Prostate gland (tissue), 2 donors: ENCODE data around the gene PTCD1. TPM values are rescaled to one million over a fixed set of nuclear protein-coding genes. Genes with fewer than 3 reads are reported as not detected.

Experiments used
- DNase-seq: peaks from one replicate; pipeline ENCODE4 v3.0.0-alpha.2; 2019; ENCODE audit warnings: low spot score
- H3K27ac ChIP-seq, 2 donors: fragments of 200-600 bp; sonication (generic); 2 replicates each; pipeline ENCODE4 v1.5.1; 2017 to 2019
- H3K27me3 ChIP-seq: fragments of 200-600 bp; sonication (generic); replicated peaks from 2 replicates; pipeline ENCODE4 v1.5.1; 2019; ENCODE audit not compliant: insufficient read depth
- H3K36me3 ChIP-seq, 2 donors: fragments of 200-600 bp; sonication (generic); 1 replicate in 1 of 2; 2 replicates in 1 of 2; pipeline versions ENCODE4 v1.5.1 to v1.8.1; 2017 to 2019
- H3K4me1 ChIP-seq: fragments of 200-600 bp; sonication (generic); replicated peaks from 2 replicates; pipeline ENCODE4 v1.5.1; 2019
- H3K4me3 ChIP-seq, 2 donors: fragments of 200-600 bp; sonication (generic); 2 replicates each; pipeline ENCODE4 v1.5.1; 2017 to 2019
- H3K9me3 ChIP-seq: fragments of 200-600 bp; sonication (generic); 2 replicates; pipeline ENCODE4 v1.5.1; 2017
- CTCF ChIP-seq, 4 experiments: fragments of 200-600 bp in 2 of 4; fragments of 450-650 bp in 2 of 4; sonication (generic) in 2 of 4; IDR thresholded peaks; 1 replicate in 3 of 4; 2 replicates in 1 of 4; pipeline ENCODE4 v1.5.1; 2016 to 2019; ENCODE audit warnings: antibody characterized with exemption in 4 of 4, mild to moderate bottlenecking in 2 of 4, moderate library complexity in 2 of 4
- POLR2A ChIP-seq: fragments of 450-650 bp; IDR thresholded peaks from one replicate; pipeline ENCODE4 v1.6.1; 2016; ENCODE audit warnings: antibody characterized with exemption, mild to moderate bottlenecking
- POLR2AphosphoS5 ChIP-seq: sonication (generic); formaldehyde crosslinking; IDR thresholded peaks from one replicate; pipeline ENCODE4 v1.6.1; 2017; ENCODE audit warnings: antibody characterized with exemption
- WGBS: methylation state at CpG from one replicate; pipeline ENCODE4 v1.1.5; 2018; 5-methylcytosine and 5-hydroxymethylcytosine counted together
- intact Hi-C: fragments of 100-400 bp; cut with DNase I; formaldehyde crosslinking; loops from one replicate; pipeline ENCODE4 v1.14.2; 2022
- total RNA-seq, 2 donors: library from RNA; depleted of rRNA; stranded (reverse); fragments of >200 nt; gene quantifications; one replicate each; pipeline ENCODE4 v1.1.0, GENCODE V29; 2016

The PTCD1 gene
- total RNA-seq, 2 donors from 2014 or later = 9.1 to 11.8 TPM

GRCh38 chr7:99428972-99429566 lies 9.5 kb downstream of the PTCD1 start:
- intact Hi-C loops = no loop called here
- DNase-seq = no peak
- Histone ChIP-seq H3K4me3 (no peak overlapping the region), H3K9me3 (no peaks in the 10 kb centered on the region), H3K27ac (no peak overlapping the region), H3K4me1 (peaks cover 12% of the 10 kb centered on the region), H3K27me3 (no peaks in the 10 kb centered on the region), H3K36me3 (peaks cover 13 to 21% of the 10 kb centered on the region in 2 donors)
- 71% methylated on average over 10 of the region's 10 CpGs for WGBS
- TF ChIP-seq POLR2AphosphoS5 (no peak), POLR2A (no peak), CTCF (IDR thresholded peaks at IDR 0.05) (no peak)

- Histone ChIP-seq H3K27me3 (no peaks in the 10 kb centered on the region), H3K9me3 (no peaks in the 10 kb centered on the region), H3K4me1 (peaks cover 2% of the 10 kb centered on the region), H3K27ac (no peak overlapping the region), H3K36me3 (peaks cover 18 to 33% of the 10 kb centered on the region in 2 donors), H3K4me3 (no peak overlapping the region)
- WGBS = 91% methylated on average over 24 of the region's 24 CpGs
- no peak for TF ChIP-seq CTCF (IDR thresholded peaks at IDR 0.05)
- no peak for TF ChIP-seq POLR2A
- no peak for TF ChIP-seq POLR2AphosphoS5
- DNase-seq = no peak
- intact Hi-C loops = no loop called here
These were observed 13.5 kb downstream of the PTCD1 start for GRCh38 chr7:99424932-99425730.

GRCh38 chr7:99422625-99423024 lies 16.0 kb downstream of the PTCD1 start:
- Histone ChIP-seq H3K27ac (no peak overlapping the region), H3K4me1 (peaks cover 2% of the 10 kb centered on the region), H3K36me3 (peaks cover 34 to 45% of the 10 kb centered on the region in 2 donors), H3K27me3 (no peaks in the 10 kb centered on the region), H3K4me3 (no peak overlapping the region), H3K9me3 (no peaks in the 10 kb centered on the region)
- intact Hi-C loops = no loop called here
- DNase-seq = no peak
- TF ChIP-seq POLR2AphosphoS5 (no peak), POLR2A (no peak), CTCF (IDR thresholded peaks at IDR 0.05) (no peak)
- 59% methylated on average over 5 of the region's 5 CpGs for WGBS

GRCh38 chr7:99422186-99422585 lies 16.4 kb downstream of the PTCD1 start:
- peaks cover 2% of the 10 kb centered on the region for H3K4me1 ChIP-seq
- no peaks in the 10 kb centered on the region for H3K27me3 ChIP-seq
- H3K27ac ChIP-seq = no peak overlapping the region
- TF ChIP-seq CTCF (IDR thresholded peaks at IDR 0.05) (no peak), POLR2AphosphoS5 (no peak), POLR2A (no peak)
- H3K4me3 ChIP-seq = no peak overlapping the region
- intact Hi-C loops = no loop called here
- no peaks in the 10 kb centered on the region for H3K9me3 ChIP-seq
- peaks cover 37 to 50% of the 10 kb centered on the region in 2 donors for H3K36me3 ChIP-seq
- no peak for DNase-seq
- WGBS = 81% methylated on average over 11 of the region's 11 CpGs

GRCh38 chr7:99420986-99421385 lies 17.6 kb downstream of the PTCD1 start:
- H3K27ac ChIP-seq = no peak overlapping the region
- H3K4me3 ChIP-seq = no peak overlapping the region
- peaks cover 2% of the 10 kb centered on the region for H3K4me1 ChIP-seq
- no peak for DNase-seq
- H3K9me3 ChIP-seq = no peaks in the 10 kb centered on the region
- 82% methylated on average over 7 of the region's 7 CpGs for WGBS
- TF ChIP-seq POLR2AphosphoS5 = no peak
- TF ChIP-seq CTCF (IDR thresholded peaks at IDR 0.05) = no peak
- TF ChIP-seq POLR2A = no peak
- H3K36me3 ChIP-seq = peaks cover 39 to 53% of the 10 kb centered on the region in 2 donors
- H3K27me3 ChIP-seq = no peaks in the 10 kb centered on the region
- intact Hi-C loops = no loop called here
